Subcutaneous adipose tissue (tissue), 4 donors: ENCODE results near the gene KCNH1. TPM values are rescaled to one million over a fixed set of nuclear protein-coding genes. Genes with fewer than 3 reads are reported as not detected.

Experiments used
- CTCF ChIP-seq: fragments of 450-650 bp; IDR thresholded peaks from one replicate; pipeline ENCODE4 v1.5.1; 2016; ENCODE audit warnings: low read depth, mild to moderate bottlenecking, control low read depth, antibody characterized with exemption, moderate library complexity
- total RNA-seq, 4 donors: library from RNA; depleted of rRNA; stranded (reverse); fragments of >200 nt; gene quantifications; one replicate each; pipeline ENCODE4 v1.1.0, GENCODE V29; 2016

KCNH1 gene
- total RNA-seq, 4 donors from 2014 or later, result 0.44 TPM; not detected in 3

- no peak for TF ChIP-seq CTCF
Observed at GRCh38 chr1:210917560-210918169, 216.3 kb downstream of the KCNH1 start.

- no peak for TF ChIP-seq CTCF
Observed at GRCh38 chr1:210916548-210916947, 217.4 kb downstream of the KCNH1 start.

- TF ChIP-seq CTCF, result no peak
Observed at GRCh38 chr1:210915890-210916507, 217.9 kb downstream of the KCNH1 start.

GRCh38 chr1:210912752-210913151 is 221.2 kb downstream of the KCNH1 start:
- no peak for TF ChIP-seq CTCF

GRCh38 chr1:210910020-210910575 is 223.8 kb downstream of the KCNH1 start:
- no peak for TF ChIP-seq CTCF

GRCh38 chr1:210908791-210909190 is 225.2 kb downstream of the KCNH1 start:
- TF ChIP-seq CTCF, result no peak

- TF ChIP-seq CTCF, result no peak
Observed at GRCh38 chr1:210908257-210908656, 225.7 kb downstream of the KCNH1 start.
